Type B pancreatic cell (in vitro differentiated cells): ENCODE measurements around the gene TMPRSS5. TPM values are rescaled to one million over a fixed set of nuclear protein-coding genes. Genes with fewer than 3 reads are reported as not detected.
"Not testable (repeated sequence)": the region's sequence is repeated elsewhere in the genome, so short reads cannot be mapped to it uniquely, and the experiment has no call there.

Experiments
- DNase-seq: peaks from one replicate; pipeline ENCODE4 v3.0.0; 2021; ENCODE audit warnings: mixed read lengths; ENCODE audit not compliant: unreplicated experiment; ENCODE audit errors: extremely low spot score
- H3K27ac Mint-ChIP-seq: 2 replicates; pipeline ENCODE4 v1.8.0; 2021; ENCODE audit warnings: mild to moderate bottlenecking, mixed read lengths
- H3K27me3 Mint-ChIP-seq: 2 replicates; pipeline ENCODE4 v1.8.0; 2021; ENCODE audit warnings: mixed read lengths
- H3K36me3 Mint-ChIP-seq: 2 replicates; pipeline ENCODE4 v1.8.0; 2021; ENCODE audit warnings: mixed read lengths
- H3K4me1 Mint-ChIP-seq: one replicate; pipeline ENCODE4 v1.8.0; 2021; ENCODE audit warnings: mixed read lengths; ENCODE audit not compliant: unreplicated experiment
- H3K4me3 Mint-ChIP-seq: 2 replicates; pipeline ENCODE4 v1.8.0; 2021; ENCODE audit warnings: mild to moderate bottlenecking, mixed read lengths
- H3K9me3 Mint-ChIP-seq: 2 replicates; pipeline ENCODE4 v1.8.0; 2021; ENCODE audit warnings: mixed read lengths
- total RNA-seq: library from RNA; stranded (reverse); gene quantifications from 2 replicates; pipeline ENCODE4 v1.2.1, GENCODE V29; 2021; ENCODE audit warnings: low replicate concordance
- TF ChIP-seq, protein P1 (sequence below): fragments of 200-600 bp; sonication (generic); conservative IDR thresholded peaks from 2 replicates; pipeline ENCODE4 v1.5.0; 2021; ENCODE audit warnings: antibody characterized with exemption, mild to moderate bottlenecking

TMPRSS5 gene
- total RNA-seq, 1 donor from 2014 or later, result 2.6 TPM

DNA sequence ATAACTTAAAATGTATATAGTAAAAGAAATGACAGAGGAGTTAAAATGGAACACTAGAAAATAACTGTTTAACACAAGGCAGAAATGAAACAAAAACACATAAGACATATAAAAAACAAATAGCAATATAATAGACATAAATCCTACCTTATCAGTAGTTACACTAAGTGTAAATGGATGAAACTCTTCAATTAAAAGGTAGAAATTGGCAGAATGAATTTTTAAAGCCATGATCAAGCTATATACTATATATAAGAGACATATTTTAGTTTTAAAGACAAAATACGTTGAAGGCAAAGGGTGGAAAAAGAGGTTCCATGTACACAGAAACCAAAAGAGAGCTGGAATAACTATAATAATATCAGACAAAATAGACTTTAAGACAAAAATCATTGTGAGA, 4.9 kb upstream of the TMPRSS5 start:
- Mint-ChIP-seq H3K4me3 (no peak overlapping the region), H3K9me3 (peaks cover 11% of the 10 kb centered on the region), H3K4me1 (peaks cover 8% of the 10 kb centered on the region), H3K27me3 (no peaks in the 10 kb centered on the region), H3K27ac (no peak overlapping the region), H3K36me3 (peaks cover 8% of the 10 kb centered on the region)
- TF ChIP-seq, protein P1, sequence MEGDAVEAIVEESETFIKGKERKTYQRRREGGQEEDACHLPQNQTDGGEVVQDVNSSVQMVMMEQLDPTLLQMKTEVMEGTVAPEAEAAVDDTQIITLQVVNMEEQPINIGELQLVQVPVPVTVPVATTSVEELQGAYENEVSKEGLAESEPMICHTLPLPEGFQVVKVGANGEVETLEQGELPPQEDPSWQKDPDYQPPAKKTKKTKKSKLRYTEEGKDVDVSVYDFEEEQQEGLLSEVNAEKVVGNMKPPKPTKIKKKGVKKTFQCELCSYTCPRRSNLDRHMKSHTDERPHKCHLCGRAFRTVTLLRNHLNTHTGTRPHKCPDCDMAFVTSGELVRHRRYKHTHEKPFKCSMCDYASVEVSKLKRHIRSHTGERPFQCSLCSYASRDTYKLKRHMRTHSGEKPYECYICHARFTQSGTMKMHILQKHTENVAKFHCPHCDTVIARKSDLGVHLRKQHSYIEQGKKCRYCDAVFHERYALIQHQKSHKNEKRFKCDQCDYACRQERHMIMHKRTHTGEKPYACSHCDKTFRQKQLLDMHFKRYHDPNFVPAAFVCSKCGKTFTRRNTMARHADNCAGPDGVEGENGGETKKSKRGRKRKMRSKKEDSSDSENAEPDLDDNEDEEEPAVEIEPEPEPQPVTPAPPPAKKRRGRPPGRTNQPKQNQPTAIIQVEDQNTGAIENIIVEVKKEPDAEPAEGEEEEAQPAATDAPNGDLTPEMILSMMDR, result no peak
- DNase-seq, result no peak

- DNase-seq, H3K4me3 Mint-ChIP-seq, H3K27ac Mint-ChIP-seq, H3K27me3 Mint-ChIP-seq: not testable (repeated sequence)
- Mint-ChIP-seq H3K4me1 (peaks cover 17% of the 10 kb centered on the region), H3K36me3 (peaks cover 12% of the 10 kb centered on the region), H3K9me3 (peaks cover 11% of the 10 kb centered on the region)
Observed at GRCh38 chr11:113703551-113703950, 2.6 kb downstream of the TMPRSS5 start.

DNA sequence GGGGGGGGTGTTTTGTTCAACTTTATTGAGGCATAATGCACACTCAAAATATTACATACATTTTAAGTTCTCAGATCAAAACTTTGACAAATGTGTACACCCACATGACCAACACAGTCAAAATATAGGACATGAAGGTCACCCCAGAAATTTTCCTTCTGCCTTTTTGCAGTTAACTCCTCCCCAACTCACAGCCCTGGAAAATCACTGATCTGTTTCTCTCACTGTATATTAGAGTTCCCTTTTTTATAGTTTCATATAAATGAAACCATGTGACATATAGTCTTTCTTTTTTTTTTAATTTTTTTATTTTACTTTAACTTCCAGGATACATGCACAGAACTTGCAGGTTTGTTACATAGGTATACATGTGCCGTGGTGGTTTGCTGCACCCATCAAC, 4.6 kb downstream of the TMPRSS5 start:
- Mint-ChIP-seq H3K27me3 (peaks cover 3% of the 10 kb centered on the region), H3K27ac (no peak overlapping the region), H3K9me3 (peaks cover 4% of the 10 kb centered on the region), H3K36me3 (peaks cover 4% of the 10 kb centered on the region), H3K4me1 (peaks cover 15% of the 10 kb centered on the region), H3K4me3 (no peak overlapping the region)
- no peak for DNase-seq
- TF ChIP-seq, protein P1, result no peak

- Mint-ChIP-seq H3K9me3 (peaks cover 4% of the 10 kb centered on the region), H3K4me3 (no peak overlapping the region), H3K27me3 (peaks cover 3% of the 10 kb centered on the region), H3K36me3 (peaks cover 4% of the 10 kb centered on the region), H3K27ac (no peak overlapping the region), H3K4me1 (no peaks in the 10 kb centered on the region)
- TF ChIP-seq, protein P1, result no peak
- no peak for DNase-seq
Observed at GRCh38 chr11:113698515-113698914, 7.6 kb downstream of the TMPRSS5 start.

DNA sequence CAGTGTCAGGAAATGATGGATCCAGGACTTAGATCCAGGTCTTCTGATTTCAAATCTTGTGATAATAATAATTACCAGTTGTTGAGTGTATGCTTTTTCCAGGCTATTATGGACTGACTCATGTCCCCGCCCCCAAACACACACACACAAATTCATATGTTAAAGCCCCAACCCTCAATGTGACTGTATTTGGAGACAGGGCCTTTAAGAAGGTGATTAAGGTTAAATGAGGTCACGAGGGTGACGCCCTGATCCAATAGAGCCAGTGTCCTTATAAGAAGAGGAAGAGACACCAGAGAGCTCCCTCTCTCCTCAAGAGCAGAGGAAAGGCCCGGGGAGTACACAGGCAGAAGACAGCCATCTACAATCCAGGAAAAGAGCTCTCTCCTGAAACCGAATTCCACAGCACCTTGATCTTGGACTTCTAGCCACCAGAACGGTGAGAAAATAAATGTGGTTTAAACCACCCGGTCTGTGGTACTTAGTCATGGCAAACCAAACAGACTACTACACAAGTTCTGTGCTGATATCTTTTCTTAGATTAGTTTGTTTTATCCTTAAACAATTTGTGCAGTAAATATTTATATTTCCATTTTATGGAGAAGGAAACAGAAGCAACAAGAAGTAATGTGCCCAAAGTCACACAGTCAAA, 8.2 kb downstream of the TMPRSS5 start:
- H3K27ac Mint-ChIP-seq, result no peak overlapping the region
- no peak for DNase-seq
- H3K36me3 Mint-ChIP-seq, result peaks cover 4% of the 10 kb centered on the region
- H3K4me3 Mint-ChIP-seq, result no peak overlapping the region
- TF ChIP-seq, protein P1, result no peak
- H3K27me3 Mint-ChIP-seq, result peaks cover 3% of the 10 kb centered on the region
- no peaks in the 10 kb centered on the region for H3K4me1 Mint-ChIP-seq
- H3K9me3 Mint-ChIP-seq, result peaks cover 4% of the 10 kb centered on the region

- Mint-ChIP-seq H3K4me3 (no peak overlapping the region), H3K27ac (no peak overlapping the region), H3K27me3 (peaks cover 3% of the 10 kb centered on the region), H3K36me3 (peaks cover 4% of the 10 kb centered on the region), H3K9me3 (peaks cover 4% of the 10 kb centered on the region), H3K4me1 (no peaks in the 10 kb centered on the region)
- no peak for DNase-seq
- TF ChIP-seq, protein P1, result no peak
Observed at GRCh38 chr11:113697111-113697510, 9.0 kb downstream of the TMPRSS5 start.
